HG03175 (cell line): Measurements from ENCODE around the gene PPP1R14B.
A peak's percentile ranks its signal among the peaks of the same experiment; 100 is the strongest.

Source experiments
- ATAC-seq: cut with Tn5 transposase; IDR thresholded peaks from one replicate; pipeline ENCODE4 v1.9.1; 2021; ENCODE audit warnings: mild to moderate bottlenecking, moderate library complexity; ENCODE audit not compliant: unreplicated experiment

PPP1R14B gene

GRCh38 chr11:64247729-64248531 lies 1.2 kb upstream of the PPP1R14B start:
- ATAC-seq: no peak

DNA sequence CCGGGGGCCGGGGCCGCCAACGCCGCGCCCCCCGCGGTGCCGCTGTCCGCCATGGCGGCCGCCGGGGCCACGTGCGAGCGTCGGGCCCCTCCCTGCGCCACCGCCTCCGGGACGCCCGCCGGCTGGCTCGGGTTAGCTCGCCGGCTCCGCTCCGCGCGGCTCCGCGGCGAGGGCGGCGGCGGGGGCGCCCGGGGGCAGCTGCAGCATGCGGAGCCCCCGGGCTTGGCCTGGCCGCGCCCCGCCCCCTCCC lies 197 bp downstream of the PPP1R14B start:
- ATAC-seq: peak; percentile 9

GRCh38 chr11:64245797-64246620 lies 734 bp downstream of the PPP1R14B start:
- no peak for ATAC-seq

GRCh38 chr11:64245401-64245796 lies 1.3 kb downstream of the PPP1R14B start:
- ATAC-seq: no peak

DNA sequence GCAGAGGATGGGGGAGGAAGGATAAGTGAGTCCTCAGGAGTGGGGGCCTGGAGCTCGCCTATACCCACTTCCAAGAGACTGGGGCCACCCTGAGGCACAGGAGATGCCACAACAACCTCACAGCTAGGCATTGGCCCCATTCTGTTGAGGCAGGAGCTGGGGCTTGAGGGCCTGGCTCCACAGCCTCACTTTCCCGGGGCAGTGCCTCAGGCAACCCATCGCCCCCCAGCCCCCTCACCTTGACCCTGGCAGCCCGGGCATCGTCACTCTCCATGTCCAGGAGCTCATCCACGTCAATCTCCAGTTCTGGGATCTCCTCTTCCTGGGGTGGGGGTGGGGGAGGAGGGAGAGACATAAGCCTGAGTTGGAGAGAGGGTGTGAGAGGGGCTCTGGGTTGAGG lies 1.8 kb downstream of the PPP1R14B start:
- ATAC-seq: no peak

GRCh38 chr11:64244107-64244506 lies 2.6 kb downstream of the PPP1R14B start:
- ATAC-seq: no peak

DNA sequence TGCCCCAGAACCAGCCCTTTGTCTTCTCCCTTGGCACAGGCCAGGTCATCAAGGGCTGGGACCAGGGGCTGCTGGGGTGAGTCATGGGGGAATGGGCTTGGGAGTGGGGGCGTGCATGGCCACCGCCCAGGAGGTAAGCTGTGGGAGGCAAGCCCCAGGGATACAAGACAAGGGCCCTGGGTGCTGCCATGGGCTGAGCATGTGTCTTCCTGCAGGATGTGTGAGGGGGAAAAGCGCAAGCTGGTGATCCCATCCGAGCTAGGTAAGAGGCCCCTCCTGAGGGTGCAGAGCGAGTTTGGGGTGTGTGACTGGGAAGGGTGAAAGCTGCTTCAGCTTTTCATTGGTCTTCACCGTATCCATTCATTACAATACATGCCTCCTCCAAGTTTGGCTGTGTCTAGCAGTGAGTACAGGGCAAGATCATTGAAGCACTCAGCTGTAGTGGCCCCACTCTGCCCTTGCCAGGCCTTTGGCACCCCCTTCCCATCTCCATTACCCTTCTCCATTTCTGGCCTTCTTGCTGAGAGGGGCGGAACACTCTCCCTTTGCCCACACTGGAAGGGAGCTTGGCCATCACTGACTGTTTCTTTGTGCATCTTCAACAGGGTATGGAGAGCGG lies 3.4 kb downstream of the PPP1R14B start:
- ATAC-seq: no peak

DNA sequence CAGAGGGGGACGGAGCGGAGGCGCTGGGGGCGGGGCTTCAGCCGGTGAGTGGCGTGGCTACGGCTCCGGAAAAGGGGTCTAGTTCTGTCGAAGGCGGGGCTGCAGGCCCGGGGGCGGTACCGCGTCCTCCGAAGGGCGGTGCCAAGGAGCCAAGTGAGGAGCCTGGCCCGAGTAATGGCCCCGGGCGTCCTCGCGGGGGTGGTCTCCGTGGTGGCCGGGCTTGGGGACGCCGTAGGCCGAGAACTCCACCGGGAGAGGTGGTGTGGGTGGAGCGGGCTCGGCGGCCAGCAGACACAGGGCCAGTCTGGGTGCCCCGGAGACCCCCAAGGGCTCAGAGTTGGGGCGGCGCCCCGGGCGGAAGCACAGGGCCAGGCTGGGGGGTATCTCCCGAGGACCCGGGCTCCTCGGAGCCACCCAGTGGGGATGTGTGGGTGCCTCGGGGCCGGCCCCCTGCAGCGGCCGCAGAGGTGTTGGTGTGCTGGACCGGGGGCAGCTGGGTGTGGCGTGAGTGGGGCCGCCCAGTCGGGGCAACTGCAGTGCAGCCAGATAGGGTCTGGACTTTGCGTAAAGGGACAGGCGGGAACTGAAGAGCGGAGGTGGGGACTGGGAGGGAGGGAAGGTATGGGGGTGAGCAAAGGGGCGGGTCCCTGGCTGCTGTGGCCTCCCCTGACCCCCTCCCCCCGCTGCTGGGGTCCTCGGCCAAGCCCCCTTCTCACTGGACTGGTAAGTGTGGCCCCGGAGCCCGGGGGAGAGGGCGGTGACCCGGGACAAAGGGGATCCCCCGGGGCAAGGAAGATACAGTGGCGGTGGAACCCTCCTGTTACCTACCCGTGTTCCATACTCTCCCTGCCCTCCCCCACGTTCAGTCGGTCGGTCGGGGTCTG lies 5.0 kb downstream of the PPP1R14B start:
- ATAC-seq: peak; percentile 4

- peak; percentile 65 for ATAC-seq
Measured at GRCh38 chr11:64241241-64241490, 5.6 kb downstream of the PPP1R14B start.

- ATAC-seq: peak; percentile 46
Measured at GRCh38 chr11:64240435-64241240, 6.1 kb downstream of the PPP1R14B start, which contains the start of gene FKBP2. TSS of gene FKBP2 (plus strand) at chr11:64241095. CDS start at chr11:64242388, 1,293 bp downstream.

- peak; percentile 21 for ATAC-seq
Measured at GRCh38 chr11:64239662-64240434, 6.9 kb downstream of the PPP1R14B start.

DNA sequence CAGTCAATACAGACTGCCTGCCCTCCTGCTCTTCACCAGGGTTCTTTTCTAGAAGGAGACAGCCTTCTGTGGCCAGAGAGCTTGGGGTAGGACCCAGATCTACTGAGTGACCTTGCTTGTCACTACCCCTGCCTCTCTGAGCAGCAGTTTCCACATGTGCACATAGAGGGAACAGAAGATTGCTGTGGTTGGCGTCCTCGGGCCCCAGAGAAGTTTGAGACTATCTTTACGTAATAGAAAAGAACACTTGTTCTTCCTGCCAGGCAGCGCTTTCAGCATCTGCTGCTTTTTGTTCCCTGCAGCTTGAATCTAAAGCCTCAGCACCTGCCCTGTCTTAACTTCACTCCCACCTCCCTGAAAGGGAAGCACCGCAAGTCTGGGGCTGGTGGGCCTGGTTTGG lies 7.7 kb downstream of the PPP1R14B start:
- ATAC-seq: no peak

GRCh38 chr11:64238076-64238475 lies 8.7 kb downstream of the PPP1R14B start:
- no peak for ATAC-seq

- ATAC-seq: no peak
Measured at GRCh38 chr11:64237484-64237951, 9.2 kb downstream of the PPP1R14B start.

- ATAC-seq: no peak
Measured at GRCh38 chr11:64235437-64236161, 11.1 kb downstream of the PPP1R14B start.

- peak; percentile 26 for ATAC-seq
Measured at GRCh38 chr11:64234647-64235379, 11.9 kb downstream of the PPP1R14B start.

DNA sequence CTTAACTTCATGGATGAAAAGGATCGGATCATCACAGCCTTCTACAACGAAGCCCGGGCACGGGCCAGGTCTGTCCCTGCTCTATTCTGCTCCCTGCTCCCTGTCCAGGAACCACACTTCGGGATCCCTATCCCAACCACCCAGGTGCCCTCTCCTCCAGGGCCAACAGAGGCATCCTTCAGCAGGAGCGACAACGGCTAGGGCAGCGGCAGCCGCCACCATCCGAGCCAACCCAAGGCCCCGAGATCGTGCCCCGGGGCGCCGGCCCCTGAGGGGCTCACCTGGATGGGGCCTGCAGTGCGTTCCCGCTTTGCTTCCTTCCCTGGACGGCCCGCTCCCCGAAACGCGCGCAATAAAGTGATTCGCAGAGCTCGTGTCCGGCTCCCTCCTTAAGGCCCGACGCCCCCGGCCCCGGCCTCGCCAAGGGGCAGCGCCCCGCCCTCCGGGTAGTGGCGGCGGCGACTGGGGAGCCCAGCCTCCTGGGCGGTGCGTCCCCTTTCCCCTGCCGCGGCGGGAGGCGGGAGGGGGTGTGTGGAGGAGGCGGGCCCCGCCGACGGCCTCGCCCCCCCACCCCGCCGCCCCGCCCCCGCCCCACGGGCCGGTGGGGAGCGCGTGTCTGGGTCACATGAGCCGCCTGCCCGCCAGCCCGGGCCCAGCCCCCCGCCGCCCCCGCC lies 12.7 kb downstream of the PPP1R14B start, which contains the start of gene VEGFB:
Gene VEGFB (plus strand): TSS at position 672 of the 674 bp plus-strand sequence. CDS start 250 bp downstream, outside the sequence.
- ATAC-seq: peak; percentile 31
